ENCODE measurements around the gene CIB2. TPM values are rescaled to one million over a fixed set of nuclear protein-coding genes. Genes with fewer than 3 reads are reported as not detected.

CIB2 gene
- polyA plus RNA-seq, 1 of the 3 experiments (the other 2 are of a cell fraction): 39.6 TPM

Small RNAs within 50 kb of the gene (small RNA-seq; reads per million reads assigned to genes)
- gene RF00092: 0 reads per million in 7 experiments

Other genes starting within 250 kb of the CIB2 start
- gene TBC1D2B, start 53.7 kb downstream of the CIB2 start, polyA plus RNA-seq (2012; rRNA removed): 19.0 and 26.8 TPM in 2 replicates
- not detected in 2 replicates for gene SH2D7, start 38.9 kb downstream of the CIB2 start, polyA plus RNA-seq (2012; rRNA removed)
- gene IDH3A, start 17.9 kb upstream of the CIB2 start, polyA plus RNA-seq (2012; rRNA removed): 33.2 and 34.0 TPM in 2 replicates
- under 0.01 and 0.02 TPM in 2 replicates for gene ACSBG1, start 103.1 kb upstream of the CIB2 start, polyA plus RNA-seq (2012; rRNA removed)
- 0.02 and 0.03 TPM in 2 replicates for gene DNAJA4, start 133.1 kb upstream of the CIB2 start, polyA plus RNA-seq (2012; rRNA removed)
- gene SKIC8, start 168.2 kb upstream of the CIB2 start, polyA plus RNA-seq (2012; rRNA removed): 78.8 and 124 TPM in 2 replicates
- gene CRABP1, start 208.9 kb upstream of the CIB2 start, polyA plus RNA-seq (2012; rRNA removed): 1.0 and 1.6 TPM in 2 replicates